ENCODE results near the gene TMTC1.

The TMTC1 gene

DNA sequence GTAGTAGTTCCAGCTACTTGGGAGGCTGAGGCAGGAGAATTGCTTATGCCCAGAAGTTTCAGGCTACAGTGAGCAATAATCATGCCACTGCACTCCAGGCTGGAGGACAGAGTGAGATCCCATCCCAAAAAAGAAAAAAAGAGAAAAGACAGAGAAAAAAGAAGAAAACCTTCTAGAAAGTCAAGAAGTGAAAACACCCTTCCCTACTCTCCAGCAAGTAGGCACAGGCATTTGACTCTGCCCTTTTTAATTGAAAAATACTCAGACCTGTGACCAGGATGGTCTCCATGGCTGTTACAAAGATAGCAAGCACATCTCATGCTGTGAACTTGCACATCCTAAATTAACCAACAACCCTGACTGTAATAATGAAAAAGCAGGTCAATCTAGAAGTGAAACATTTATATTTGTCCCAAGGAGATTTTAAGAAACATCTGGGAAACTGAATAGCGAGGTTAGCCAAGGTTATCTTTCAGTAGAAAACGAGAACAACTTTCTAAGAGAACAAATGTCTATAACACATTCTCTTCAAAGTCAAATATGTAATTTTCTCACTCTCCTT is 2.0 kb downstream of the TMTC1 start:
- DNase-seq (ENCODE audit: extremely low spot score, insufficient read length, low read depth) (no peak), FAIRE-seq (no peak)

DNA sequence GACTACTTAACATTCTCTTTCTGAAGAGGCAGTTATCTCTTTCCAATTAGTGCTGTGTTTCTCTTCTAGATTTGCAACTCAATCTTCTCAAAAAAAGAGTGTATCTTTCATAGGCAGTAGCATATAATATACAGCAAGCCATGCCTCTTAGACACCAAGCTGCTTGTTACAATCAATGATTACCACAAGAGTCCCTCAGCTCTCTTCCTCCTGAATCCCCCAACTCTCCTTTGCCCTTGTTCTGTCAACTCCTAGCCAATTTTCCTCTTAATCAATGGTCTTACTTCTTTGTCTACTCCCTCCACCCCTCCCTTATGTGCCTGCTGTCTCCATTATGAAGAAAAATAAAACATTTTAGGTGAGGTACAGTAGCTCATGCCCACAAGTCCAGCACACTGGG is 2.6 kb downstream of the TMTC1 start:
- no peak for FAIRE-seq

DNA sequence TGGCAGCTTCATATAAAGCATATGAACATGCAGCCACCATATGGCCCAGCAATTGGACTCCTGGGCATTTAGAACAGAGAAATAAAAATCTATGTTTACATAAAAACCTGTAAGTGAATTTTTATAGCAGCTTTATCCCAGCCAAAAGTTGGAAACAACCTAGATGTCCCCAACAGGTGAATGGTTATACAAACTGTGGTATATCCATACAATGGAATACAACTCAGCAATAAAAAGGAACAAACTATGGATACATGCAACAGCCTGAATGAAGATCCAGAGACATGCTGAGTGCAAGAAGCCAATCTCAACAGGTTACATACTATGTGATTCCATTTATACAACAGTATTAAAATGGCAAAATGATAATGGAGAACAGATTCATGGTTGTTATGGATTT is 3.7 kb downstream of the TMTC1 start:
- no peak for DNase-seq (ENCODE audit: extremely low spot score, insufficient read length, low read depth)
- no peak for FAIRE-seq

More for the DNA sequence above, 2.6 kb downstream of the TMTC1 start:
- DNase-seq (ENCODE audit: extremely low spot score, insufficient read length, low read depth), result no peak

DNA sequence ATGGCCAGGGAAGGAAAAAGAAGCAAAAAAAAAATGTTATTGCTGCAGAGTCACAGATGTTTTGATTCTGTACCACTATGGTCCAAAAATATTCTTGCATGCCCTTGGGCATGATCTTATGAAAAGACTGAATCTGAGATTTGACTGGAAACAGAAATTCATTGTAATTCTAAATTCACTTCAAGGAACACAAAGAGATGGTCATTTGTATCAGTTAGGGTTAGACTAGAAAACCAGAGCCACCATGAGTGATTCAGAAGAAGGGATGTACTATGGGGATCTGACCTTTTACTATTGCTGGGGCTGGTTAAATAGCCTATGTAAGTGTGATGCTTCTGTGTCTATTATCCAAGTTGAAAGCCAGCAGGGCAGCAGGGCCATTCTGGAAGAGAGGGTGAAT is 5.2 kb downstream of the TMTC1 start:
- FAIRE-seq (no peak), DNase-seq (ENCODE audit: extremely low spot score, insufficient read length, low read depth) (no peak)

DNA sequence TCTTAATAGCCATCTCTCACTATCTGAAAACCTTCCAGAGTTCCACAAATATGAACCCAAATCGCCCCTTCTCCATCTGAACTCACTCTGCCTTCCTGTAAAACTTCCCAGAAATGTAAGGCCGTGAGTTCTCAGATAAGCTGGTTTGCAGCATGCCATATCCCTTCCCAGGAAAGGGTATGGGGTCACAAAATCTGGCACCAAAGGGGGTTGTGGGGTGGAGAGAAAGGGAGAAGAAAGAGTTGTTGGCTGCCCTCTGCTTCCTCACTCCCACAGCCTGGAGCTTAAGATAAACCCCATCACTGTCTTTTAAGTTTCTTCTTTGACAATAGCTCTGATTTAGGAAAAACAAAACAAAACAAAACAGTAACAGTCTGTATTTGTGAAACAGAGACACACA is 10.7 kb downstream of the TMTC1 start:
- no peak for FAIRE-seq

DNA sequence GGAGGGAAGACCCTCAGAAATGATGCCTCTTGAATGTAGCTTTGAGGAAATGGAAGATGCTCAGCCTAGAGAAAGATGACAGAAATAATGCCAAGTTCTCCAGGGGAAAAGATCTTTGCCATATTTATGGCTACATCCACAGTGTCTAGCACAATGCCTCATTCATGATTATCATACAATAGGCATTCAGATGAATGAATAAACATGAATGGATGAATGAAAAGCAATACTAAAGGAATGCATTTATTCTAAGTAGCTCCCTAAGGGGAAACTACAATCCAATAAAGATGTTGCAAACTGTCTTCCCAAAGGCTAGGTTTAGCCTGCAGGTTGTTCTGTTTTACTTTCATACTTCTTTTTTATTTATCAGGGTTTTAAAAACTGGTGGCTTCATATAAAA is 12.0 kb downstream of the TMTC1 start:
- FAIRE-seq, result no peak
- DNase-seq (ENCODE audit: extremely low spot score, insufficient read length, low read depth), result no peak

More for the DNA sequence above, 10.7 kb downstream of the TMTC1 start:
- DNase-seq (ENCODE audit: extremely low spot score, insufficient read length, low read depth), result no peak

DNA sequence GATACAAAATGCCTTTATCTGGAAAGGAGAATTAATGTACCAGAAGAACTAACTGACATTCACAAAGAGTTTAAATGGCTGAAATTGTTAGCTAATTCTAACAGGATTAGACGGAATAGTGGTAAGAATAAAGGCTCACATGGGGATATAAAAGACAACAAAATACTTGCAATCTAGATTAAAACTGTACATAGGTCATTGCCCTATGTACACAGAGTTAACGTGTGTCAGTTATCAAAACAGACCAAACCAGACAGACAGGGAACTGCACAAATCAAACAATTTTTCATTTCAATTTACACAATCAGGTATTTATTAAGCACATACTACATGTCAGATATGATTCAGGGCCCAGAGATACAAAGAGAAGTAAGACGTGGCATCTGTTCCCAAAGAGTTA is 12.6 kb downstream of the TMTC1 start:
- FAIRE-seq (no peak), DNase-seq (ENCODE audit: extremely low spot score, insufficient read length, low read depth) (no peak)

DNA sequence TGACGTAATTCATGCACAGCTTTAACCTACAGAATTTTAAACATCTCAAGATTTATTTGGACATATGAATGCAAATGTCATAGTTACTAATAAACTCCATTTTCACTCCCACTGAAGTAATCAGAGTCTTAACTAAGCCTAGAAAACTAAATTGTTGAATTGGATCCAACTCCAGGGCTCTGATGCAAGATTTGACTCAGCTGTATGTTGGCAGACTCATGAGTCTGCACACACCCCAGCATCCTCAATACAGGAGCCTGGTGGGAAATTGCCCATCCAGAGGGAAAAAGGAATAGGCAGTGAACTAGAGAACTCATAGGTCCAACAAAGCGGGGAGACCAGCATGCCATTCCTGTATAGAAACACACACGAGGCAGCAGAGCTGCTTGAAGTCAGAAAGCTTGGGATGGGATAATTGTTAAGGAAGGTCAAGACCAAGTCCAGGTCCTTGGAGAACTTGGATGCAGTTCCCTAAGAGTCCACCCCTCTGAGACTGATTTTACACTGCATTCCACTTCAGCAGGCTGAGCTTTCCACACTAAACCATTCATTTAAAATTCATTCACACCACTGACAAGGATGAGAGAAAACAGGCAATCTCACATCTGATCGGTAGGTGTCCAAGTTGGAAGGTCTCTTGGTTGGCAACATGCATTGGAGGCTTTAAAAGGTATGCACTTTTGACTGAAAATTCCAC is 14.4 kb downstream of the TMTC1 start:
- DNase-seq (ENCODE audit: extremely low spot score, insufficient read length, low read depth) (no peak), FAIRE-seq (no peak)

DNA sequence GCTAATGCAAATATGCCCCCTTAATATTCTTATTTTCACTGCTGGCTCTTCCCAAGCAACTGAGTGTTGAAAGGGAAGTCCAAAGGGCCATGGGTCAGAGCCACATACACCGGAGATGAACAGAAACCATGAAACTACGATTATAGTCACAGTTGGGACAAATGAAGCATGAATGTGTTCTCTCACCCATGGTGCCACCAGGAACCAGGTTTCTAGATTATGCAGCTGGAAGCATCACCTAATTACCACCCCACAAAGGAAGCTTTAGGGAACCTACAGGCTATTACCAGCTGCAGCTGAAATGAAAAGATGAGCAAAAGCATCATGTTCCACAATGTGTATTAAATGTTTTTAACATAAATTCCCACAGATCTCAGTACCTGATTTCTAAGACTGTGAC is 15.4 kb downstream of the TMTC1 start:
- no peak for FAIRE-seq
- DNase-seq (ENCODE audit: extremely low spot score, insufficient read length, low read depth), result no peak

DNA sequence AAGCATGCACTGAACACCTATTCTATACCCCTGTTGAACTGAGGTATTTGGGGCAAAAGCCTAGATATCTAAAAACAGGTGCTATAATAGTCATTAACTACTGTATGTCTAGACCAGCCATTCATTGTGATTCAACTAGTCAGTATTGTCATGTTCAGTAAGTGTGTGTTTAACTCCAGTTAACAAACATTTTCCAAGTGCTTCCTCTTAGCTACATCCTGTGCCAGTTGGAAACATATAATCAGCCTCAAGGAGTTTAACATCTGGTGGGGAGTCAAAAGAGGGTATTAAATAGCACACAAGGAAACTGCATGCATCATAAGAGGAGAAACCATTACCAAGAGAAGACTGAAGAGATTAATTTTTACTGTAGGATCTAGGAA is 20.4 kb downstream of the TMTC1 start:
- FAIRE-seq, result no peak
- no peak for DNase-seq (ENCODE audit: extremely low spot score, insufficient read length, low read depth)

DNA sequence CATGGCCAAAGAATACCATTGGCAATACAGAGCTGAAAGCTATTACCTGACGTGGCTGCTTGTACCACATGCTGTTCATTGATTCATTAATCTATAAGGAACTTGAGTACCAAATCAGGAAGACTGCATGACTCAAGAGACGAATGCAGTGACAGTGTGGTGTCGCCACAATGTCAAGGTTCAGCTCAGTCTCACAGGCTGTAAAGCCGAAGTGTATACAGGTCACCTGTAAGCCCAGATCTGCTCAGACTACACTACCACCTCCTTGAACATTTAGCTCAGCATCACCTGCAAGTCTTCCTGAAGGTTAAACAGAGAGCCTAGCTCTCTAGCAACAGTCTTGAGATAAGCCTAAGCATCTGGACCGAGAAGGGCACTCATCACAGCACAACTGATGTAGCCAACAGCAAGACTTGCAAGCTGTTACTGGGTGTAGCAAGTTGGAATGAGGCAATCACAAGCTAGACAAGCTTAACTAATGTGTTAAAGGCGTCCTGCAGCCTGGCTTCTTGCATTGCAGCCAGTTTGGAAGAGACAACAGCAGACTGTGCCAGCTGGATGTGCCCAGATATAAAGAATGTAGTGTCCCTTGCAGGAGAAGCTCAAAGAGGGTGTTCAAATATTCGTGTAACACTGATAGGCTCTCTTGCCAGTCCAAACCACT is 21.0 kb downstream of the TMTC1 start:
- no peak for FAIRE-seq
- DNase-seq (ENCODE audit: extremely low spot score, insufficient read length, low read depth), result no peak

DNA sequence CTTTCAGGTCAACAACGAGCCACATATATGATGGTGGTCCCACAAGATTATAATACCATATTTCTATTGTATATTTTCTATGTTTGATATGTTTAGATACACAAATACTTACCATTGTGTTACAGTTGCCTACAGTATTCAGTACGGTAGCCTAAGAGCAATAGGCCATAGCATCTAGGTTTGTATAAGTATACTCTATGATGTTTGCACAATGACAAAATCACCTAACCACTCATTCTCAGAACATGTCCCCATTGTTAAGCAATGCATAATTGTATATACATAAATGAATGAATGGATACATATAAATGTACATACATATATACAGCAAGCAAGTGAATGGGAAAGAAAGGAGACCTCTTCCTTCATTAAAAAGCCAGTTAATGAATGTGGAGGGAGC is 23.8 kb downstream of the TMTC1 start:
- no peak for DNase-seq (ENCODE audit: extremely low spot score, insufficient read length, low read depth)
- FAIRE-seq, result no peak

DNA sequence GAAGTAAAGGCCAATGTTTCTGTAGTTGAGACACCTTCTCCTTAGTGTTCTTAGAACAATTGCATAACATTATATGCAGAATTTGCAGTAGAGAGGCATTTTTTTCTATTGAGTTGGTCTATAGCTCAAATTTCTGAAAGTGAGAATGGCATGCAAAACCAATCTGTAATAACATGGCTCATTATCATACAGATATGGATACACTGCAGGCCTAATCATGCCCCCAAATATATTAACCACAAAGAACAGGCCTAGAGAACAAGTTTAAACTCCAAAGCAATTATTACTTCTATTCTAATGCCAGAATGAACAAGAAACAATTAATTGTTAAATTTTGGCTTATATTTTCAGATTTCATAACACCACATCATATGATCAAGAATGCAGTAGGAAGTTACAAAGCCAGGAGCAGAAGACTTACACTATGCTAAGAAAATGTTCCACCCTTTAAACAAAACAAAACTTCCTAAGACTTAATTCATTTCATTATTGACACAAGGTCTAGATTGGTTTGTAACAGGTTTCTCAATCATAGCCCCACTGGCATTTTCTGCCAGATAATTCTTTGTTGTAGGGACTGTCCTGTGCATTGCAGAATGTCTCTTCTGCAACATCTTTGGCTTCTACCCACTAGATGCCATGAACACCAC is 26.9 kb downstream of the TMTC1 start:
- FAIRE-seq (no peak), DNase-seq (ENCODE audit: extremely low spot score, insufficient read length, low read depth) (no peak)

DNA sequence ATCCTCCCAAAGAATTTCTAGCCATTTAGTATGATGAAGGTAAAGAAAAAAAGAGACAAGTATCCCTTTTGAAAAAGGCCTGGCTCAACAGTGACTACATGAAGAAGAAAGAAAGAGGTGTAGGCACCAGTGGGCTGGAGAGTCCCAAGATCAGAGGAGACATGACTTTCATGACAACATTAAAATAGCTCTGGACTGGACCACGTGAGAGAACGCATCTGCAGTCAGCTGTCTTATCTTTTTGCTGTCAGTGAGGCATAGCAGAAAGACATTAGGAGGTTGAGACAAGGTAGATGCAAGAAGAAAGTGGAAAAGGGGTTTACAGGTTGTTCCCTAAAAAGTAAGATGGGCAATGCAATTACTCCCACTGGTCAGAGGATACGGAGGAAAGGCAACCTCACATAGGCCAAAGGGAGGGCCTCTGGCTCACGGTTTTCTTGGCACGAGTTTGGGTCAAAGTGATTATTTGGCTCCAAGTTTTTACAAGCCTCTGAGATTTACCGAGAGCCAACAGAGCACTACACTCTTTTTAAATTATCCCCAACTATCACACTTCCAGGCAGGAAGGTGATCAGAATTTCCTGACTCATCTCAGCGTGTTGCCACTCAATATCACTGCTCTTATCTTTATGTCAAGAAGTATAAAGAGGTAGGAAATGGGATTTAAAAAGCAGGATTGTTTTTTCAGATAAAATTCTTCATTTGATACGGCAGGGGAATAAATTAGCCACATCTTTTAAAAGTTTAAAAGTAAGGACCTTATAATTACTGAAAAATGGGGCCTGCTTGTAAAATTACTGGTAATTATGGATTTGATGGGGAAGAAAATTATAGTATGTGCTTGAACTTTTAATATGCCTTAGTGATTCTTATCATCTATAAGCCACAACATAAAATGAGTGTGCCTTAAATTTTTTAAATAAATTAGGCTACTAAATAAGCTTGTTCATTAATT is 29.2 kb downstream of the TMTC1 start:
- DNase-seq (ENCODE audit: extremely low spot score, insufficient read length, low read depth) (no peak), FAIRE-seq (no peak)

DNA sequence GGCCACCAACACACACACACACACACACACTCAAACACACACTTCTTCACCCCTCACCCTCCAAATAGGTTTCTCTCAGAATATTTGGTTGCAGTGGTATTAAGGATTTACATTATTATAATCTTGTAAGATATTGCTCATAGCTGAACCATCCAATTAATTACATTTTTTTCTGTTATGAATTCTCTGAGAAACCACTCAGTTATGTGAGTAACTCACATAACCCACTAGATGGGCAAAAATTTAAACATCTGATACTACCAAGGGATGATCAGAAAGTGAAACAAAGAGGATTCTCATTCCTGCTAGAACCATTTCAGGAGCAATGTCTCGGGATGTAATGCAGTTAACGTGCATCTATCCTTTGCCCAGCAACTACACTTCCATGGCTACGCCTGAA is 31.6 kb downstream of the TMTC1 start:
- DNase-seq (ENCODE audit: extremely low spot score, insufficient read length, low read depth), result no peak
- no peak for FAIRE-seq

DNA sequence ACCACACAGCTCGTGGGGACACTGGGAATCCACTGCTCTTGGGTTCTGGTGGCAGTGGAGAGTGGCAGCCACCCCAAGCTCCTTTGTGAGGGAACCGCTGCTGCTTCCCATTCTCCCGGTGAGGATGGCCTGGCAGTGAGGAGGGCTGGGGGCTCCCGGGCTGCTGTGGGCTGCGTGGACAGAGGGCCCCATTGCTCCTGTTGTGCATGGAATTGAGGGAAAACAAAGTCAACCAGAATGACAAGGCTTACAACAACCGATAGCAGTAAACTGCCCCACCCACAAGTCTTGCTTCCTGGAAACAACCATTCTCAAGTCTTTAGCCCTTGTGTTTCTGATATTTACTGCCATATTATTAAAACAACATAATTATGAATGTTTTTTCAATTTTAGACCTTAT is 32.1 kb downstream of the TMTC1 start:
- DNase-seq (ENCODE audit: extremely low spot score, insufficient read length, low read depth), result no peak
- FAIRE-seq, result no peak

DNA sequence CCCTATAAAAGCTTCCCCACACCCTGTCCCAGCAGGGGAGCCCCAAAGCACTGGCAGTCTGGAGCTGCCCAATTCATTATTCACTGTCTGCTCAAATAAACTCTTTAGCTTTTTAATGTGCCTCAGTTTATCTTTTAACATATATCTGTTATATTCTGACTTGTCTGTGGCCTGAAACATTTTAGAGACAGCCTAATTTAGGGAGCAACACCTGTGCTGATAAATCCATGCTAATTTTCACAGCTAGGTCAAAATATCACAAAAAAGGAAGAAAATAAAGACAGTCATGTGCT is 32.9 kb downstream of the TMTC1 start:
- DNase-seq (ENCODE audit: extremely low spot score, insufficient read length, low read depth), result no peak
- no peak for FAIRE-seq

DNA sequence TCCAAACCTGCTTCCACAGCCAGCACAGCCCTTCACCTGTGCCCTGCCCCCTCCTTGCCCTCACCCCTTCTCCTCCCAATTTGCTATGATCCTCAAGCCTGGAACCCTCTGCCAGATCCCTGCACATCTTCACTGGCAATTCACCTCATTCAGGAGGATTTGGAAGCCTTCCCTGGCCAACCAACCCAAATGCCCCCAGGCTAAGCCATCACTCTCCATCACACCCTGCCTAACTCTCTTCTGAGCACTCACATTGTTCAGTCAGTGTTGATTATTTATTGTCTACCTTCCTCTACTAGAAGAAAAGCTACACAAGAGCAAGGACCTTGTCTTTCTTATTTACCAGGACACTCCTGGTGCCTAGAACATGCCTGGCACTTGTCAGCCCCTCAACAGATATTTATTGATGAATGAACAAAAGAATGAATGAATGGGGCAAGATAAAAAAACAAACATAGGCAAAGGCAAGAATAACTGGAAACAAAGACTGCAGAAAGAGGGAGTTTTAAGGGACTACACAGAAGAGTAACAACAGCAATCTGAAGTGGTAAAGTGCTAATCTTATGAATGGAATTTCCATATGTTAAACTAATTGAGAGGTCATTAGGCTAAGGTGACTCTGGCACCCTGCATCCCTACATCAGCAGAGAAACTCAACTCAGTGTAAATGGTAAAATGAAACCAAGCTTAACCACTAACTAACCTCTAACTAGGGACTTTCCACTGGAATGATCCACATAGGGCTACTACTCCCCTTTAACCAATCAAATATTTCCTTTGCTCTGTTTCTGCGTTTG is 33.4 kb downstream of the TMTC1 start:
- no peak for DNase-seq (ENCODE audit: extremely low spot score, insufficient read length, low read depth)
- FAIRE-seq, result peak; percentile 80

DNA sequence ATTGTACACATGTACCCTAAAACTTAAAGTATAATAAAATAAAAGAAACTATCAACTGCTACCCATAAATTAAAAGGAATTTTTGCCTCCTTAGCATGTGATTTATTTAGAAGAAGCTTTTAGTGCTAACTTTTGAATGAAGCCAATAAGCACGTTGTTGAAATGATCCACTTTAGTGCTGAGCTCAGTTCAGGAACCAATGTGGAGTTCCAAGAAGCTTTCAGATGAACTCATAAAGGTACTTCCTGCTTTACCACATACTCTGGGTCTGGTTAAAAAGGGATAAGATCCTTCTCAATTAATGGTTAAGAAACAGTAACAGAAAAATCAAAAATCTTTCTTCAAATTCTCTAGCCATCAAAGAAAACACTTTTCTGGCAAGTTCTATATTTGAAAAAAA is 39.4 kb downstream of the TMTC1 start:
- no peak for FAIRE-seq

DNA sequence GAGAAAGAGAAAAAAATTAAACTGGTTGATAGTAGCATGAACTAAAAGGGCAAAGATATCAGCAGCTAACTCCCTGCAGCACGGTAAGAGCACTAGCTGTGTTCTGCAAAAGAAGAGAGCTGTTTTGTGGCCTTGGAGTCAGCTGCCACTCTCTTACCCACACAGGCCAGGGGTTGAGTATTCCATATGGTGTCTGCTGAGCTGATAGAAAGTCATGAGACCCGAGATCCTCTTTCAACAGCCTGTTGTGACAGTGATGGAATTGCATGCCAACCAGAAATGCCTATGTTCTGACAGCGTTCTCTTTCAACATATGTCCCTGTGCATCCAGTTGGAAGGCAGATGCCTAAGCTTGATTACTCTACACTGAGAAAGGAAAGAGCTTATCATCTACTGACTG is 39.9 kb downstream of the TMTC1 start:
- FAIRE-seq (no peak), DNase-seq (ENCODE audit: extremely low spot score, insufficient read length, low read depth) (no peak)

More for the DNA sequence above, 39.4 kb downstream of the TMTC1 start:
- DNase-seq (ENCODE audit: extremely low spot score, insufficient read length, low read depth), result no peak

Measured in GM18507 (cell line).